Measurements from ENCODE around the gene C5orf46.
"Not testable (repeated sequence)": the region's sequence is repeated elsewhere in the genome, so short reads cannot be mapped to it uniquely, and the experiment has no call there.

Gene C5orf46

DNA sequence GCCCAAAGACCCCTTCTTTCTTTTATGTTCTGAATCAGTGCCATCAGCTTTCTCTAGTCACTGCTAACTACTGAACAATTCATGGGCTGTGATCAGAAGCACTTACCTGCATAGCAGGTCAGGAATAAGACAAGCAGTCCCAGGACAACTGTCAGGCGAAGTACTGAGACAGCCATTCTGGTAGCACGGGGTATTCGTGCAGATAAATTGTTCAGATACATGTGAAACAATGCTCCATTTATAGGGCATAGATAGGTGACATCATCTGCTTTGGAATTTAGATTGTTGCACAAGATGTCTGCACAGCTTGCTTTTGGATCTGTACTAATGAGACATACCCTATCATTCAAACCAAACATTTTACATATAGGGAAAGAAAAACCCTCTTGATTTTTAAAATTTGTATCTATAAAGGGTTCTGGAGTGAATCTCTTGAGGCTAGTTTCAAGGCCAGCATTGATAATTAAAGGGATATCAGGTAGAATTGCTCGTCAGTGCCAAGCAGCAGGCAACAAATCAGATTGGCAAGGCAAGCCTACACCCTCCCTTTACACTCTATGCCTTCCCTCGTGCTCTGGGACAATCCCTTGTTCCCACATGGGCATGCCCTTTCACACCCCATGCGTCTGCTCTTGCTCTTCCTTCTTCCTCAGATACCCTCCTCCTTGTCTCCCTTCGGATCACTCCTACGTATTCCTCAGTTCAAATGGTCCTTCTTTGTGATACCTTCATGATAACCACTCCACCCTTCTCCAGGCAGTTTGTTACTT, at the start of gene C5orf46:
Gene C5orf46 (minus strand): TSS at position 213 of the 770 bp plus-strand sequence. CDS start 37 bp downstream, at position 176.
- Histone ChIP-seq H3K9ac (ENCODE audit: low read length) (no peak within 1 kb of the TSS), H3K4me3 (ENCODE audit: low read length) (no peak within 1 kb of the TSS), H3K4me1 (ENCODE audit: control insufficient read depth, insufficient read depth, low read length) (no peaks in the 10 kb centered on the region), H3K36me3 (ENCODE audit: control insufficient read depth, insufficient read depth, low read length) (no peaks in the 10 kb centered on the region), H3K9me3 (ENCODE audit: control insufficient read depth, low read length) (no peaks in the 10 kb centered on the region), H3K27me3 (ENCODE audit: control insufficient read depth, insufficient read depth, low read length) (no peaks in the 10 kb centered on the region)

DNA sequence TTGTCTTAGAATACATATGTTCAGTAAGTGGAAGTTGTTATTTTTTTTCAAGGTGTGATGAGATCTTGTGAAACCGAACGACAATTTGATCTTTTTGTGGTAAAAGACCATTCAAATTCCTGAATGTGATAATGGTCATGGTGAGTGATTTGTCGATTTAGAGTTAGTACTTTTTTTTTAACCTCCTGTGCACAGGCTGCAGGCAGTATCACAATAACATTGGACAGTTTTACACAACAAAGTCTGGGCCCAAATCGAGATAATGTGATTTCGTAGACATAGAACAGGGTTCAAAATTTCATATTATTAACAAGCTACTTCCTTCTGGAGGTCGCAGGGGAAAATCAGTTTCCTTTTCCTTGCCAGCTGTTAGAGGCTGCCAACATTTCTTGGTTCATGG, 48.6 kb upstream of the C5orf46 start:
- no peaks in the 10 kb centered on the region for H3K36me3 ChIP-seq (ENCODE audit: control insufficient read depth, insufficient read depth, low read length)
- no peaks in the 10 kb centered on the region for H3K4me1 ChIP-seq (ENCODE audit: control insufficient read depth, insufficient read depth, low read length)
- no peak overlapping the region for H3K4me3 ChIP-seq (ENCODE audit: low read length)
- no peaks in the 10 kb centered on the region for H3K9me3 ChIP-seq (ENCODE audit: control insufficient read depth, low read length)
- H3K9ac ChIP-seq (ENCODE audit: low read length) = no peak overlapping the region
- H3K27me3 ChIP-seq (ENCODE audit: control insufficient read depth, insufficient read depth, low read length) = no peaks in the 10 kb centered on the region

DNA sequence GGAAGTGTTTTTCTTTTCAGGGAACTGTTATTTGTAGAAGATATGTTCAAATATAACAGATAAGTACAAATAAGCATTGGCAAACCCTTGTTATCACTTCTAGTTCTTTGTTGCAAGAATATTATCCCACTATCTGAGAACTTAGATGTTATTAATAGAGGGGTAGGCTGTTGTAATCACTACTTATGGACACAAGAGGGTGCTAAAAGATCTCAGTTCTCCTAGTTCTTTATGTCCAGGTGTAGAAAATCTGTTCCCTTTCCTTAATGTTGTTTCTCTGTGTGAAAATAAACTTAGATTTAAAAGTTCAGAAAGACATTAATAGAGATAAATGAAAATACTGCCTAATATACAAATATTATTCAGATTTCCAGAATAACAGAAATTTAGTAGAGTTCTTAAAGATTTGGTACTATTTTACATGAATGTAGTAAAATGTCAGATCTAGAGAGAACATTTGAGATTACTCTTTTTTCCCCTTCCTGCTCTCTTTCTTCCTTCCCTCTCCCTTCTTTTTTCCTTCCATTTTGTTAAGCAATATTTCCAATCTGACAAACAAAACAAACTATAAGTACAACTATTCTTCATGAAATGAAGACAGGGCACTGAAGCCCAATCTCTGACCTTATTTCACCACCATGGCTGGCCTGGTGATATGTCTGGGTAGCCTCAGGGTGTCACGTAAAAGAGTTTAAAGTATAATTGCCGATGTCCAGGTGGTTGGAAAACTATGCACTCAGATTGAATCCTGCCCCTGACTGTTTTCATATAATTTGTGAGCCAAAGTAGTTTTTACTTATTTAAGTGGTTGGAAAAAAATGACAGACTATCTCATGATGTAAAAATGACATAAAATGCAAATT, 43.6 kb upstream of the C5orf46 start:
- Histone ChIP-seq H3K27me3 (ENCODE audit: control insufficient read depth, insufficient read depth, low read length) (no peaks in the 10 kb centered on the region), H3K4me3 (ENCODE audit: low read length) (no peak overlapping the region), H3K36me3 (ENCODE audit: control insufficient read depth, insufficient read depth, low read length) (no peaks in the 10 kb centered on the region), H3K9me3 (ENCODE audit: control insufficient read depth, low read length) (no peaks in the 10 kb centered on the region), H3K9ac (ENCODE audit: low read length) (no peak overlapping the region), H3K4me1 (ENCODE audit: control insufficient read depth, insufficient read depth, low read length) (no peaks in the 10 kb centered on the region)

DNA sequence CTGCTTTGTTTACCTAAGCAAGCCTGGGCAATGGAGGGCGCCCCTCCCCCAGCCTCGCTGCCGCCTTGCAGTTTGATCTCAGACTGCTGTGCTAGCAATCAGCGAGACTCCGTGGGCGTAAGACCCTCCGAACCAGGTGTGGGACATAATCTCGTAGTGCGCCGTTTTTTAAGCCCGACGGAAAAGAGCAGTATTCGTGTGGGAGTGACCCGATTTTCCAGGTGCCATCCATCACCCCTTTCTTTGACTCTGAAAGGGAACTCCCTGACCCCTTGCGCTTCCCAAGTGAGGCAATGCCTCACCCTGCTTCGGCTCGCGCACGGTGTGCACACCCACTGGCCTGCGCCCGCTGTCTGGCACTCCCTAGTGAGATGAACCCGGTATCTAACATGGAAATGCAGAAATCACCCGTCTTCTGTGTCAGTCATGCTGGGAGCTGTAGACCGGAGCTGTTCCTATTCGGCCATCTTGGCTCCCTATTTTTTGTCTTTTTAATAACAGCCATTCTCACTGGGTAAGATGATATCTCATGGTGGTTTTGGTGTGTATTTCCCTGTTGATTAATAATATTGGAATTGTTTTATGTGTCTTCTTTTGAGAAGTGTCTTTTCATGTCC, 40.4 kb upstream of the C5orf46 start:
- H3K36me3 ChIP-seq (ENCODE audit: control insufficient read depth, insufficient read depth, low read length); H3K4me3 ChIP-seq (ENCODE audit: low read length); H3K9ac ChIP-seq (ENCODE audit: low read length); H3K27me3 ChIP-seq (ENCODE audit: control insufficient read depth, insufficient read depth, low read length); H3K4me1 ChIP-seq (ENCODE audit: control insufficient read depth, insufficient read depth, low read length); H3K9me3 ChIP-seq (ENCODE audit: control insufficient read depth, low read length): not testable (repeated sequence)

DNA sequence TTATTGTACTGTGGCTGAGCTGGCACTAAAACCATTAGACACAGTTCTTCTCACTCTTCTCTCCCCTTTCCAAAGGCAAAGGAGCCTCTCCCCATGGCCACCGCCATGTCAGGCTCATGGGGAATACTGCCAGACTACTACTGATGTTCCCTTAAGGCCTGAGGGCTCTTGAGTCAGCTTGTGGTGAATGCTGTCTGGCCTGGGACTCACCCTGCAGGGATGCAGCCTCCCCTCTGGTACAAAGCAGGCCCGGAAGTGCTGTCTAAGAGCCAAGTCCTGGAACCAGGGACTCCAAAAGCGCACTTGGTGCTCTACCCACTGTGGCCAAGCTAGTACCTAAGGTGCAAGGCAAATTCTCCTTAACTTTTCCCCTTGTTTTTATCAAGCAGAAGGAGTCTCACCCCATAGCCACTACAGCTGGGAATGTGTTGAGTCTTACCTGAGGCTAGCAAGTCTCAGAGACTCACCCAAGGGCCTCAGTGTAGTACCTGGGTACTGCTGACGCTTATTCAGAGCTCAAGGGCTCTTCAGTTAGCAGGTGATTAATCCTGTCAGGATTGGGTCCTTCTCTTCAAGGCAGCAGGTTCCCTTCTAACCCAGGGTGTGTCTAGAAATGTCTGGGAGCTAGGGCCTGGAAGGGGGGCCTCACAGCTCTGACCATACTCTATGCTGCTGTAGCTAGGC, 33.2 kb upstream of the C5orf46 start:
- Histone ChIP-seq H3K4me3 (ENCODE audit: low read length) (no peak overlapping the region), H3K4me1 (ENCODE audit: control insufficient read depth, insufficient read depth, low read length) (no peaks in the 10 kb centered on the region), H3K9ac (ENCODE audit: low read length) (no peak overlapping the region), H3K9me3 (ENCODE audit: control insufficient read depth, low read length) (no peaks in the 10 kb centered on the region), H3K27me3 (ENCODE audit: control insufficient read depth, insufficient read depth, low read length) (no peaks in the 10 kb centered on the region), H3K36me3 (ENCODE audit: control insufficient read depth, insufficient read depth, low read length) (no peaks in the 10 kb centered on the region)

DNA sequence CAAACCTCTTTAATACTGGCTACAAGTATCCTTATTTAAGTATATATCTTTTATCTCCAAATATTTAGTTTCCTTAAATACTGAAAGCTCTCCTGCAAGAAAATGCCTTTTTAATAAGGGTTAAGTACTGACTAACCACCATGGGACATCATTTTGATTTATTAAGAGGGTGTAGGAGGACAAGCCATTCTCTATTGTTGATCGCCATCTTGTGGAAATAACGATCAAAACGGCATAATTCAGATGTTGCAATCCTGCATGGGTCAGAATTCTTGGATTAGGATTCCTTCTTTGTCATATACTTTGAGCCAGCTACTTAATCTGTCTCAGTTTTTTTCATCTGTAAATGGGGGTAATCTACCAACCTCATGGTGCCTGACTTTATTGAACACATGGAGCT, 28.7 kb upstream of the C5orf46 start:
- H3K4me1 ChIP-seq (ENCODE audit: control insufficient read depth, insufficient read depth, low read length) = no peaks in the 10 kb centered on the region
- H3K9ac ChIP-seq (ENCODE audit: low read length) = no peak overlapping the region
- no peaks in the 10 kb centered on the region for H3K9me3 ChIP-seq (ENCODE audit: control insufficient read depth, low read length)
- H3K36me3 ChIP-seq (ENCODE audit: control insufficient read depth, insufficient read depth, low read length) = no peaks in the 10 kb centered on the region
- no peaks in the 10 kb centered on the region for H3K27me3 ChIP-seq (ENCODE audit: control insufficient read depth, insufficient read depth, low read length)
- H3K4me3 ChIP-seq (ENCODE audit: low read length) = no peak overlapping the region

DNA sequence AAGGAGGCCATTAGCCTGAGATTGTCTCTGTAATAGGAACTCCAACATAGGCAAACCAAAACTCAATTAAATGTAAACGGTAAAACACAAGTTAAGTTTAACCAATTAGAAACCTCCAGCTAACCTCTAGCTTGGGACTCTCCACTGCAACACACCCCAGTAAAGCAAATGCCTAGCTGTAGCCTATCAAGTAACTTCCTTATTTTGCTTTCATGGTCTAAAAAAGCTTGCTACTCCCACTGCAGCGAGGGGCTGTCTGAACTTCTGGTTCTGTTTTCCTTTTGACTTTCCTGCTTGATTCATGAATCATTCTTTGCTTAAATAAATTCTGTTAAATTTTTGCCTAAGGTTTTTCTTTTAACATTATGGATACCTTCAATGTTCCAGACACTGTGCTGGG, 24.4 kb upstream of the C5orf46 start:
- no peaks in the 10 kb centered on the region for H3K4me1 ChIP-seq (ENCODE audit: control insufficient read depth, insufficient read depth, low read length)
- H3K4me3 ChIP-seq (ENCODE audit: low read length) = no peak overlapping the region
- no peaks in the 10 kb centered on the region for H3K36me3 ChIP-seq (ENCODE audit: control insufficient read depth, insufficient read depth, low read length)
- no peaks in the 10 kb centered on the region for H3K27me3 ChIP-seq (ENCODE audit: control insufficient read depth, insufficient read depth, low read length)
- no peak overlapping the region for H3K9ac ChIP-seq (ENCODE audit: low read length)
- H3K9me3 ChIP-seq (ENCODE audit: control insufficient read depth, low read length) = no peaks in the 10 kb centered on the region

DNA sequence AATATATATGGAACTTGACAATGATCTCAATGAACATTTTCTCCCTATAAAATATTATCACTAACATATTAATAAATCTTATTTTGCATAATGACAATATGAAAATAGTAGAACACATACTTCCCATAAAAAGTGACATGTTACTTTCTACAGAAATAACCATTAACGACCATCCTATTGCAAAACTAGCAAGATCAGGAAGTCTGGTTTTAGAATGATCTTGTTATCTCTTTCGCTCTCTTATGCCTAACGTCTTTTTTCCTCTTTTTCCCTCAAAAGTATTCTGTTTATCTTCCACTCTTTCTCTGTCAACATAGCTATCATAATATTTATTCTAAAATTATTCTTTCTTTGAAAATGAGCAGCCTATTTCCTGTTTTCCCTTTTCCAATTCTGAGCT, 21.6 kb upstream of the C5orf46 start:
- no peaks in the 10 kb centered on the region for H3K9me3 ChIP-seq (ENCODE audit: control insufficient read depth, low read length)
- no peak overlapping the region for H3K9ac ChIP-seq (ENCODE audit: low read length)
- H3K27me3 ChIP-seq (ENCODE audit: control insufficient read depth, insufficient read depth, low read length) = no peaks in the 10 kb centered on the region
- H3K36me3 ChIP-seq (ENCODE audit: control insufficient read depth, insufficient read depth, low read length) = no peaks in the 10 kb centered on the region
- no peaks in the 10 kb centered on the region for H3K4me1 ChIP-seq (ENCODE audit: control insufficient read depth, insufficient read depth, low read length)
- H3K4me3 ChIP-seq (ENCODE audit: low read length) = no peak overlapping the region

DNA sequence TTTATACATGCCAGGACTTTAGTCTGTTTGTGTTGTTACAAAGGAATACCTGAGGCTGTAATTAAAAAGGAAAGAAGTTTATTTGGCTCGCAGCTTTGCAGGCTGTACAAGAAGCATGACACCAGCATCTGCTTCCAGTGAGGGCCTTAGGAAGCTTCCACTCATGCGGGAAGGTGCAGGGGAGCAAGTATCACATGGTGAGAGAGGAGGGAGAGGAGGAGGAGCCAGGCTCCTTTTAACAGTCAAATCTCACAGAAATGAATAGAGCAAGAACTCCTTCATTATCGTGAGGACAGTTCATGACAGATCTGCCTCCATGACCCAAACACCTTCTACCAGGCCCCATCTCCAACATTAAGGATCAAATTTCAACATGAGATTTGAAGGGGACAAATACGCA, 18.7 kb upstream of the C5orf46 start:
- no peaks in the 10 kb centered on the region for H3K4me1 ChIP-seq (ENCODE audit: control insufficient read depth, insufficient read depth, low read length)
- H3K4me3 ChIP-seq (ENCODE audit: low read length) = no peak overlapping the region
- H3K36me3 ChIP-seq (ENCODE audit: control insufficient read depth, insufficient read depth, low read length) = no peaks in the 10 kb centered on the region
- no peaks in the 10 kb centered on the region for H3K9me3 ChIP-seq (ENCODE audit: control insufficient read depth, low read length)
- H3K27me3 ChIP-seq (ENCODE audit: control insufficient read depth, insufficient read depth, low read length) = no peaks in the 10 kb centered on the region
- H3K9ac ChIP-seq (ENCODE audit: low read length) = no peak overlapping the region

DNA sequence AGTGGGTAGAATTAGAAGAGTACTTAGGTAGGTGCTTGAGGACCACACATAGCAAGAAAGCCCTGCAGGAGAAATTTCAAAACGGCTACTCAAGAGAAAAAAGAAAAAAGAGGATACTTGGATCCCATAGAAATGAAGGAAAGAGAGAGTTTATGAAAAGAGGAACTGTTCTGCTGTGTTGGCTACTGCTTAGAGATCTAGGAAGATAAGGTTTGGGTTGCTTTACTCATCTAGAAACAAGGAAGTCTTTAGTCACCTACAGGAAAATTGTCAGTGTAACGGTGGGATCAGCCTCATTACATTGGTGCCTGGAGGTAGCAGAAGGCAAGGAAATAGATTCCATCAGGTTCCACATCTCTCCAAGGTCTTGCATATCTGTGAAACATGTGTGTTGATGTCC, 14.8 kb upstream of the C5orf46 start:
- no peaks in the 10 kb centered on the region for H3K27me3 ChIP-seq (ENCODE audit: control insufficient read depth, insufficient read depth, low read length)
- no peak overlapping the region for H3K4me3 ChIP-seq (ENCODE audit: low read length)
- H3K36me3 ChIP-seq (ENCODE audit: control insufficient read depth, insufficient read depth, low read length) = no peaks in the 10 kb centered on the region

DNA sequence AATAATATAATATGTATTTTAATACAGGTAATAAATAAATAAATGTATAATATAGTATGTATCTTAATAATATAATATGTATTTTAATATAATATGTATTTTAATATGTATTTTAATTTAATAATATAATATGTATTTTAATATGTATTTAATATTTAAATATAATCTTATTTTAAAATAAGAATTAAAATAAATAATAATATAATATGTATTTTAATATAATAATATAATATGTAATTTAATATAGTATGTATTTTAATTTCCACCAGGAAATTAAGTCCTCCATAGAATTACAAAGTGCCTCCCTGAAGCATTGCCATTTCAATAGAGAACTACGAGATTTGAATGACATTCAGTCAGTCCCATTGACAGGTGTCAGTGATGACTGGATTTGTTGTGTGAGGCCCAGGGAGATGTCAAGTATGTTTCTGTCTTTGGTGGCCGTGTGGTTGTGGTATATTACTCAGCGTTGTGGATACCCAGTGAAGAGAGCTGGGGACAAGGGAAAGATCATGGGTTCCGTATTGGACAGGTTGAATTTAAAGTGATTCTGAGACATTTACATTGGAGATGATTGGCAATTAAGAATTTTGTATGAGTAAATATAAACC, 14.2 kb upstream of the C5orf46 start:
- H3K9me3 ChIP-seq (ENCODE audit: control insufficient read depth, low read length) = no peaks in the 10 kb centered on the region
- H3K36me3 ChIP-seq (ENCODE audit: control insufficient read depth, insufficient read depth, low read length) = no peaks in the 10 kb centered on the region
- no peaks in the 10 kb centered on the region for H3K4me1 ChIP-seq (ENCODE audit: control insufficient read depth, insufficient read depth, low read length)
- H3K4me3 ChIP-seq (ENCODE audit: low read length) = no peak overlapping the region
- H3K9ac ChIP-seq (ENCODE audit: low read length) = no peak overlapping the region
- H3K27me3 ChIP-seq (ENCODE audit: control insufficient read depth, insufficient read depth, low read length) = no peaks in the 10 kb centered on the region

More for the DNA sequence above, 14.8 kb upstream of the C5orf46 start:
- H3K4me1 ChIP-seq (ENCODE audit: control insufficient read depth, insufficient read depth, low read length) = no peaks in the 10 kb centered on the region
- no peaks in the 10 kb centered on the region for H3K9me3 ChIP-seq (ENCODE audit: control insufficient read depth, low read length)
- H3K9ac ChIP-seq (ENCODE audit: low read length) = no peak overlapping the region

Data from mucosa of stomach (tissue), 1 donor.